Osteocyte (in vitro differentiated cells): ENCODE results near the gene FHIT. TPM values are rescaled to one million over a fixed set of nuclear protein-coding genes. Genes with fewer than 3 reads are reported as not detected.

Experiments used
- DNase-seq: peaks from one replicate; pipeline ENCODE4 v3.0.0; 2021; ENCODE audit warnings: mixed read lengths; ENCODE audit not compliant: unreplicated experiment; ENCODE audit errors: extremely low spot score
- H3K27ac Mint-ChIP-seq: one replicate; pipeline ENCODE4 v1.8.0; 2021; ENCODE audit warnings: mild to moderate bottlenecking, mixed read lengths; ENCODE audit not compliant: unreplicated experiment
- H3K27me3 Mint-ChIP-seq: one replicate; pipeline ENCODE4 v1.8.0; 2021; ENCODE audit warnings: mixed read lengths; ENCODE audit not compliant: unreplicated experiment
- H3K36me3 Mint-ChIP-seq: one replicate; pipeline ENCODE4 v1.8.0; 2021; ENCODE audit warnings: mixed read lengths; ENCODE audit not compliant: unreplicated experiment
- H3K4me1 Mint-ChIP-seq: one replicate; pipeline ENCODE4 v1.8.0; 2021; ENCODE audit warnings: mixed read lengths; ENCODE audit not compliant: unreplicated experiment
- H3K4me3 Mint-ChIP-seq: one replicate; pipeline ENCODE4 v1.8.0; 2021; ENCODE audit warnings: mild to moderate bottlenecking, moderate library complexity, mixed read lengths; ENCODE audit not compliant: unreplicated experiment
- H3K9me3 Mint-ChIP-seq: one replicate; pipeline ENCODE4 v1.8.0; 2021; ENCODE audit warnings: mixed read lengths; ENCODE audit not compliant: unreplicated experiment
- CTCF ChIP-seq: fragments of 200-600 bp; sonication (generic); IDR thresholded peaks from 2 replicates; pipeline ENCODE4 v1.5.0; 2021; ENCODE audit warnings: antibody characterized with exemption, mild to moderate bottlenecking, moderate library complexity
- total RNA-seq: library from RNA; stranded (reverse); gene quantifications from 2 replicates; pipeline ENCODE4 v1.2.1, GENCODE V29; 2021

The FHIT gene
- total RNA-seq, 1 donor from 2014 or later: 2.3 TPM

- Mint-ChIP-seq H3K4me3 (no peak overlapping the region), H3K36me3 (peaks cover 2% of the 10 kb centered on the region), H3K9me3 (peaks cover 4% of the 10 kb centered on the region), H3K4me1 (peaks cover 54% of the 10 kb centered on the region), H3K27me3 (no peaks in the 10 kb centered on the region), H3K27ac (peak overlapping the region; percentile 68)
- TF ChIP-seq CTCF: no peak
- DNase-seq: no peak
Measured at GRCh38 chr3:60707452-60708020, 543.7 kb downstream of the FHIT start.

- no peaks in the 10 kb centered on the region for H3K36me3 Mint-ChIP-seq
- DNase-seq: no peak
- H3K9me3 Mint-ChIP-seq: no peaks in the 10 kb centered on the region
- H3K4me3 Mint-ChIP-seq: no peak overlapping the region
- no peak for TF ChIP-seq CTCF
- H3K4me1 Mint-ChIP-seq: peaks cover 53% of the 10 kb centered on the region
- H3K27ac Mint-ChIP-seq: peak overlapping the region; percentile 48
- no peaks in the 10 kb centered on the region for H3K27me3 Mint-ChIP-seq
Measured at GRCh38 chr3:60703956-60704736, 547.1 kb downstream of the FHIT start.

- peaks cover 42% of the 10 kb centered on the region for H3K4me1 Mint-ChIP-seq
Measured at GRCh38 chr3:60703008-60703407, 548.2 kb downstream of the FHIT start.

GRCh38 chr3:60698117-60698516, 553.1 kb downstream of the FHIT start:
- H3K27ac Mint-ChIP-seq: no peak overlapping the region
- TF ChIP-seq CTCF: no peak

More at GRCh38 chr3:60703008-60703407, 548.2 kb downstream of the FHIT start:
- H3K4me3 Mint-ChIP-seq: no peak overlapping the region
- no peaks in the 10 kb centered on the region for H3K27me3 Mint-ChIP-seq
- H3K9me3 Mint-ChIP-seq: no peaks in the 10 kb centered on the region
- no peak for DNase-seq
- no peak for TF ChIP-seq CTCF
- H3K27ac Mint-ChIP-seq: no peak overlapping the region
- H3K36me3 Mint-ChIP-seq: no peaks in the 10 kb centered on the region

GRCh38 chr3:60697132-60697531, 554.1 kb downstream of the FHIT start:
- Mint-ChIP-seq H3K27ac (no peak overlapping the region), H3K36me3 (no peaks in the 10 kb centered on the region), H3K4me3 (no peak overlapping the region), H3K27me3 (peaks cover 4% of the 10 kb centered on the region), H3K4me1 (peaks cover 2% of the 10 kb centered on the region), H3K9me3 (peaks cover 6% of the 10 kb centered on the region)
- no peak for TF ChIP-seq CTCF
- DNase-seq: no peak

More at GRCh38 chr3:60698117-60698516, 553.1 kb downstream of the FHIT start:
- no peak overlapping the region for H3K4me3 Mint-ChIP-seq
- H3K36me3 Mint-ChIP-seq: no peaks in the 10 kb centered on the region
- H3K4me1 Mint-ChIP-seq: peaks cover 4% of the 10 kb centered on the region
- H3K9me3 Mint-ChIP-seq: no peaks in the 10 kb centered on the region
- no peak for DNase-seq
- peaks cover 4% of the 10 kb centered on the region for H3K27me3 Mint-ChIP-seq
